GM18520 (cell line): ENCODE data around the gene NEURL2.
"Not testable (repeated sequence)": the region's sequence is repeated elsewhere in the genome, so short reads cannot be mapped to it uniquely, and the experiment has no call there.

Source experiments
- ATAC-seq: cut with Tn5 transposase; IDR thresholded peaks from one replicate; pipeline ENCODE4 v1.9.1; 2021; ENCODE audit not compliant: unreplicated experiment

Gene NEURL2

DNA sequence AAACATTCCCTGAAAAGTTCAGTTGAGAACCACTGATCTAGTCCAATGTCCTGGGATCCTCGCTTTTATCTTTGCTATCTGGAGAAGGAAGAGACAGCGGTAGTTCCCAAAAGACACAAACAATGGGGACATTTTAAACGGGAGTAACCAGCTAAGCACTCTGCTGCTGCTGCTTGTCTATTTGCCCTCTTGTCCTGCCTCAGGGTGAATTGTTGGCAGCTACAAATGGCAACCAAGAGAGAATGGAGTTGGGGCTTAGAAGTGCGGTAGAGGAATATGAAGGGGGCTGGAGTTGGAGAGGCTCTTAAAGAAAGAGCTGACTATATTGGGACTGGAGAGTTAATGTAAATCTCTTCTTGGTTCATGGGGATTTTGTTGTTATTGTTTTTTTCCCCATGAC is 16.4 kb downstream of the NEURL2 start:
- ATAC-seq: no peak

DNA sequence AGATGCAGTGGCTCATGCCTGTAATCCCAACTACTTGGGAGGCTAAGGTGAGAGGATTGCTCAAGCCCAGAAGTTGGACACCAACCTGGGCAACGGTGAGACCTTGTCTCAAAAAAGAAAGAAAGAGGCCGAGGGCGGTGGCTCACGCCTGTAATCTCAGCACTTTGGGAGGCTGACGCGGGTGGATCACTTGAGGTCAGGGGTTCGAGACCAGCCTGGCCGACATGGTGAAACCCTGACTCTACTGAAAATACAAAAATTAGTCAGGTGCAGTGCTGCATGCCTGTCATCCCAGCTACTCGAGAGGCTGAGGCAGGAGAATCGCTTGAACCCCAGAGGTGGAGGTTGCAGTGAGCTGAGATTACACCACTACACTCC is 16.9 kb downstream of the NEURL2 start:
- not testable (repeated sequence) for ATAC-seq

DNA sequence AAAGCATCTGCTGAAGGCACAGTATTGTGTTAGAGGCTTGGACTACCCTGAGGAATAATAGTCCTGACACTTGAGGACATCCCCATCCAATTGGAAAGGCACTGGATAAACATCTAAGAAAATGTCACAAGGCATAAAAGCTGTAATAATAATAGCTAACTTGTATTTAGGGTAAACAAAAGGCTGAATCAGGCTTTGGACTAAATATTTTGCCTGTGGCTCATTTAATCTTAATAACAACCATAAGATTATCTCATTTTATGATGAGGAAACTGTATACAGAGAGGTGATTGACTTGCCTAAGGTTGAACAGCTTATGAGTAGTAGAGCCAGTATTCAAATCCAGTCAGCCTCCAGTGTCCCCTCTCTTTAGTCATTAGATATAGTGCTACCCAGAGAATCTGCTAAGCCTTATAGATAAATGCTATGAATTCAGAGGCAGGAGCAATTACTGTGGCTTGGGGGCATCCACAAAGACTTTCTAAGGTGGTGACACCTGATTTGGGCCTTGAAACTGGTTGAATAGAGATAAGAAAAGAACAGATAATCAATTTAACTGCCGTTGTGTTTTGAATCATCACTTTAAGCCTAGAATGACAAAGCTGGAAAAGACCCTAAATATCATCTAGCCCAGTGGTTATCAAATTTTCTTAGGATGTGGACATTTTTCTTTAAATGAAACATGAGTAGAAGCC is 17.5 kb downstream of the NEURL2 start:
- no peak for ATAC-seq

DNA sequence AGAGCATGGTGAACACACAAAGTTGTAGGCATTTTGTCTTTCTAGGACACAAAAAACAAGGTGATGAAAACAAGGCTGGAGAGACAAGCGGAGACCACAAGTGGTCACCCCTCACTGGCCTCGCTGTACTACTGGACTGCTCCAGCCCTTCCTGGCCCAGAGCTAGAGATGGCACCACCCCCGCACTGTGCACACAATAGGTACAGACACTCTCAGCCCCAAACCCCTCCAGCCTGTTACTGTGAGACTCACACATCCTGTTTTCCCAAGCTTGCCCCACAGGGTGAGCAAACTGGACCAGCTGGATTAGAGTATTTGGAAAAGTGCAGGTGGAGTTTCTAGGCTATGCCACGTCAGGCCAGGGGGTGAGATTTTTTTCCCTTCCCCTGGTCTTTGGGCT is 18.4 kb downstream of the NEURL2 start:
- no peak for ATAC-seq

DNA sequence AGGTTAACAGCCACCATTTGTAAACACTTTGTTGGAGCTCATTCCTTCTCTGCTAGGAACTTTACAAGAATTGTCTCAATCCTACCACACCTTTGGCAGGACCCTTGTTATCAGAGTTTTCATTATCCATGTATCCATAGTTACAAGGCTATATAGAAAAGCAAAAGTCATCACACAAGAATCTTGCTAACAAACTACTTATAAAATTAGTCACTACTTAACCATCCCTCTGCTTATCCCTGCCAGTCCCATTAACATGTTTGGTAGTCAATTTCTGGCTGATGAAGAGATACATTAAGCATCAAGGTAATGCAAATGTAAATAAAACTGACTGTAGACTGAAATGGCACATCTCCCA is 23.2 kb downstream of the NEURL2 start:
- no peak for ATAC-seq

DNA sequence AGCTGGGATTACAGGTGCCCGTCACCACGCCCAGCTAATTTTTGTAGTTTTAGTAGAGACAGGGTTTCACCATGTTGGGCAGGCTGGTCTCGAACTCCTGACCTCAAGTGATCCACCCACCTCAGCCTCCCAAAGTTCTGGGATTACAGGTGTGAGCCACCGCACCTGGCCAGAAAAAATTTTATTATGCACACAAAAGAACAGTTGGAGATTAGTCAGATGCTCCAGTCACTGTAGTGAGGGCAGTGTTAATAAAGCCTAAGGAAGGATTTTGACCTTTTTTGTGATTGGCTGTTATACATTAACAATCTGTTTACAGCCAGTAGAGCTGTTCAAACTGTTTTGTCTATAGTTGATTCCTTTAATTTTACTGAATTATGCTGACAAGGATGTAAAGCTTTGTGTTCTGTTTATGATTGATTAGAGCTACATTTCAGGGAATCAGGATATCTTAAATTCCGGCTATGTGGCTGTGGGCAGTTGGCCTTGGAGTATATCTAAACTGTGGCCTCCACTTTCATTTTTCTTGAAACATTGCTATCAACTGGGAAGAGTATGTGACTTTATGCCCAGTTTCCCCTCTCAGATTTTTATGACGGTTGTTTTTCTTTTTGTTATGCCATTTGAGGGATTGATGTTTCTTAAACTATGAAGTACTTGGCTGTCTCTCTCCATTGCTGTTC is 23.7 kb downstream of the NEURL2 start:
- no peak for ATAC-seq

DNA sequence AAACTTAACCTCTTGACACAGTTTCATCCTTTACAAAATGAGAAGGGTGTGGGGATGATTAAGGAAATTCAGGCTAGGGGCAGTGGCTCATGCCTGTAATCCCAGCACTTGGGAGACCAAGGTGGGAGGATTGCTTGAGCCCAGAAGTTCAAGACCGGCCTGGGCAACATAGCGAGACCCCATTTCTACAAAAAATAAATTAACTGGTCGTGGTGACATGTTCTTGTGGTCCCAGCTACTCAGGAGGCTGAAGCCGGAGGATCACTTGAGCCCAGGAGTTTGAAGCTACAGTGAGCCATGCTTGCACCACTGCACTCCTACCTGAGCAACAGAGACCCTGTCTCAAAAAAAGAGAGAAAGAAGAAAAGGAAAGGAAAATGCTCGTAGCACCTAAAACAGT is 24.6 kb downstream of the NEURL2 start:
- no peak for ATAC-seq

DNA sequence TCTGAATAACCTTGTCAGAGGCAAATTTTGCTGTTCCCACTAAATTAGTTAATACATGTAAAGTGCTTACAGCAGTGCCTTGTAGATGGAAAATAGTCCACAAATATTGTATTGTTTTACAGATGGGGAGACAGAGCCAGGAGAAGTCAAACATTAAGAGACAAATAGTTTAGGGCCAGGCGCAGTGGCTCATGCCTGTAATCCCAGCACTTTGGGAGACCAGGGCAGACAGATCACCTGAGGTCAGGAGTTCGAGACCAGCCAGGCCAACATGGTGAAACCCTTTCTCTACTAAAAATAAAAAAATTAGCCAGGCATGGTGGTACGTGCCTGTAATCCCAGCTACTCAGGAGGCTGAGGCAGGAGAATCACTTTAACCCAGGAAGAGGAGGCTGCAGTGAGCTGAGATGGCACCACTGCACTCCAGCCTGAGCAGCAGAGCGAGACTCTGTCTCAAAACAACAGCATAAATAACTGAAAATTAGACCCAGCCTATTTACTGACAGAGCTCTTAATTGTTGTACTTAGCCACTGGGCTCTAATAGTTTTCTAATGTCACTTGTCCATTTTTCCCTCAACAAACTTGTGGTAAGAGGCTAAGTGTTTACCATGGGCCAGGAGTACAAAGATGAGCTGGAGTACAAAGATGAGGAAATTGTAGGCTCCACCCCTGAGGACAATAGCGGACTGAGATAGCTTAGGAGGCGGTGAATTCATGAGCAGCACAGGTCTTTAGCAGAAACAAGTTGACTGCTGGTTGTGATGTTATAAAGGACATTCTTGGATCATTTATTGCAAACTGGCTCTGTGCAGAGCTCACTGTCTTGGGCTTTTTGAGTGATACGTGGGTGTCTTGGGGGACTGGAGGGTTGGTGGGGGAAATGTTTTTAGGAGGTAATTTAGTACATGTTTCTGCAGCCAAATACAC is 27.2 kb downstream of the NEURL2 start:
- no peak for ATAC-seq

DNA sequence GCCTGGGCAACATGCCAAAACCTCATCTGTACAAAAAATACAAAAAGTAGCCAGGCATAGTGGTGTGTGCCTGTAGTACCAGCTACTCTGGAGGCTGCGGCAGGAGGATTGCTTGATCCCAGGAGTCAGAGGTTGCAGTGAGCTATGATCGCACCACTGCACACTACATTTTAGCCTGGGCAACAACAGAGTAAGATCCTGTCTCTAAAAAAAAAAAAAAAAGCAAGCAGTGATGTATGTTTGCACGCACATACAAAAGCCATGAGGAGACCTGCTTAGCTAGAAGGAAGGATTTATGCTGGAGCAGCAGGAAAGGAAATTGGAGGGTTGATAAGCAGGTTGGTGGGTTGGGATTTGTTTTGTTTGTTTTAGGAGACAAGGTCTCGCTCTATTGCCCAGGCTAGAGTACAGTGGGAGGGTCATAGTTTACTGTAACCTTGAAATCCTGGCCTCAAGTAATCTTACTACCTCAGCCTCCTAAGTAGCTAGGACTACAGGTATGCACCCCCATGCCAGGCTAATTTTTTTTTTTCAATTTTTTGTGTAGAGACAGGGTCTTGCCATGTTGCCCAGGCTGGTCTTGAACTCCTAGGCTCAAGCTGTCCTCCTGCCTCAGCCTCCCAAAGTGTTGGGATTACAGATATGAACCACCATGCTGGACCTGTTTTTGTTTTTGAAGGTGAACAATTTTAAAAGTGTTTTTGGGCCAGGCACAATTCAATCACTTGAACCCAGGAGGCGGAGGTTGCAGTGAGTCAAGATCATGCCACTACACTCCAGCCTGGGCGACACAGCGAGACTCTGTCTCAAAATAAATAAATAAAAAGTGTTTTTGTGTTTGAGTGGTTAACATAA is 29.6 kb downstream of the NEURL2 start:
- no peak for ATAC-seq

DNA sequence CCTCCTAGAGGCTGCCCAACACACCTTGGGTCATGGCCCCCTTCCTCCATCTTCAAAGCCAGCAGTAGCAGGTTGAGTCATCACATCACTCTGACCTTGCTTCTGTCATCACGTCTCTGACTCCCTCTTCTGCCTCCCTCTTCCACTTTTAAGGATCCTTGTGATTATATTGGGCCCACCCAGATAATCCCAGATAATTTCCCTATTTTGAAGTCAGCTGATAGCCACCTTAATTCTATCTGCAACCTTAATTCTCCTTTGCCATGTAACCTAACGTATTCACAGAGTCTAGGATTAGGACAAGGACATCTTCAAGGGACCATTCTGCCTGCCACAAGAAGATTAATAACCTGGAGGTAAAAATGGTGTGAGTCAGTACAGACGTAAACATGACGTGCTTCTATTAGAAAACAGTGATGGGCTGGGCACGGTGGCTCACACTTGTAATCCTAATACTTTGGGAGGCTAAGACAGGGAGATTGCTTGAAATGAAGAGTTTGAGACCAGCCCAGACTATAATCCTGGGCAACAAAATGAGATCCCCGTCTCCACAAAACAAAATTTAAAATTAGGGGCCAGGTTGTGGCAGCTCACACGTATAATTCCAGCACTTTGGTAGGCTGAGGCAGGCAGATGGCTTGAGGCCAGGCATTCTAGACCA is 30.3 kb downstream of the NEURL2 start:
- ATAC-seq: no peak

DNA sequence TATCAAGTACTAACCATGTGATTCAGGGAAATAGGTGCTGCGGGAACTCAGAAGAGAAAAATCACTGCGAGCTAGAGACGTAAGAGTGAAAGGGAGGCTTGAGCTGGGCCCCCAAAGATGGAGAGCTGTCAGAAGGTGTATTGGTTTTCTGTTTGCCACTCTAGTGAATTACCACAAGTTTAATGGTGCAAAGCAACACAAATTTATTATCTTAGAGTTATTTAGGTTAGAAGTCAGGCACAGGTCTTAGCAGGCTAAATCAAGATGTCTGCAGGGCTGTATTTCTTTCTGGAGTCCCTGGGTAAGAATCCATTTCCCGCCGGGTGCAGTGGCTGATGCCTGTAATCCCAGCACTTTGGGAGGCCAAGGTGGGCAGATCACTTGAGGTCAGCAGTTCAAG is 31.1 kb downstream of the NEURL2 start:
- no peak for ATAC-seq

DNA sequence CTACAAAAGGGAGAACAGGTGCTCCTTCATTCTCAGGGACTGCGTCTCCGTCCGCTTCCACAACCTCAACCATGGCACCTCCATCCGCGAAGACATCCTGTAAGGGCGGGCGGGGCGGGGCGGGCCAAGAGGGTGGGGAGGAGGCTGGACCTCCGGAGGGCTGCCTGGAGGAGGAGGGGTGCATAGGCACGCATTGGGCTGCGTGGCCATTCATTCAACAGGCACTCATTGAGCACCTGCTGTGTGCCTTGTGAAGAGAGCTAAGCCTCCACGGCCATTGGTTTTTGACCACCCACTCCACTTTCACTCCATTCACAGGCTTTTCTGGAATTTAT is 33.2 kb downstream of the NEURL2 start:
- no peak for ATAC-seq

DNA sequence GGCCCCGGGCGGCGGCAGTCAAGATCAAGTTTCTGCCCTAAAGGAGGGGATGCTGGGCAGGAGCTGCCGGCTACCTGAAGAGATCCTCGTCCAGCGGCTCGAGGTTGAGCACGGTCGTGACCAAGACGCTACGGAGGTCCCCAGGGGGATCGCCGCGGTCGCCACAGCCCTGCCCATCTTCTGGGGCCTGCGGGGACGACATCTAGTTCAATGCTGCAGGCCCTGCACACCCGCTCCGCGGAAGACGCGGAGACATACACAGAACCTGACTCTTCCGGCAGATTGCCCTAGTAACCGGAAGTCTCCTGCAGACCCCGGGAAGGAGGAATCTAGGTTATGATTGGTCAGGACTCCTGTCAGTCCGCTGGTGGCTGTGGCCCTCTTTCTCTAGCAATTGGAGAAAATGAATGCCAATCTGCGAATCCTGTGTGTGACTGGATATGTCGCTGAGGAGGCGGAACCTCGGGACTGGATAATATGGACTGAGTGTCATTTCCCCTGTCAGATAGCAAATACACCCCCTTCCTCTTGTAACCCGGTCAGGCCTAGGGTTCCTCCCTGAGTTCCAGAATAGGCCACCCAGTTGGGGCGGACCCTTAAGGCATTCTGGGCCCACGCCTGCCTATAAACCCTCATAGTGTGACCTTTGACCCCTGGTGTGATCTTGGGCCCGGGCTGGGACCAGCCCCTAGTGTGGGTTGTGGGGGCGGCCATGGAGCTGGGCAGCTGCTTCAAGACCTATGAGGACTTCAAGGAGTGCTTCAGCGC is 33.7 kb downstream of the NEURL2 start, which contains the start of the genes ACOT8 and ZSWIM3:
Gene ACOT8, minus strand, starts transcription at position 279 of the 768 bp plus-strand sequence. Its CDS starts 77 bp downstream, at position 202.
Gene ZSWIM3, plus strand, starts transcription at position 501 of the 768 bp plus-strand sequence. Its CDS starts 212 bp downstream, at position 713.
- peak; percentile 97 for ATAC-seq

DNA sequence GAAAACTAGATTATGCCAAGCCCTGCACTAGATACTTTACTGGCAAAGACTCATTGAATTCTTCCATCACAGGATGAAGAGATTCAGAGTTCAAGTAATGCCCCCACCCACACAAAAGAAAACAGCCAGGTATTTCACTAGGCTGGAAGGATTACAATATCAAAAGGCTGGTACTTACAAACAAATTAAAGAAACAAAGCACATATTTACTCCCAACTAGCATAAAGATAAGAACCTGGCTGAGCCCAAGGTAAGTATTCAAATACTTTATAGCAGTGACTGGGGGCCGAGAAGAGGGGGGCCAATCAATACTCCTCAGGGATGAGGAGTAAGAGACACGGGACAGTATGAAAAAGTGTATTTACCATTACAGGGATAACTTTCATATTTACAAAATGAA is 37.5 kb downstream of the NEURL2 start:
- no peak for ATAC-seq

DNA sequence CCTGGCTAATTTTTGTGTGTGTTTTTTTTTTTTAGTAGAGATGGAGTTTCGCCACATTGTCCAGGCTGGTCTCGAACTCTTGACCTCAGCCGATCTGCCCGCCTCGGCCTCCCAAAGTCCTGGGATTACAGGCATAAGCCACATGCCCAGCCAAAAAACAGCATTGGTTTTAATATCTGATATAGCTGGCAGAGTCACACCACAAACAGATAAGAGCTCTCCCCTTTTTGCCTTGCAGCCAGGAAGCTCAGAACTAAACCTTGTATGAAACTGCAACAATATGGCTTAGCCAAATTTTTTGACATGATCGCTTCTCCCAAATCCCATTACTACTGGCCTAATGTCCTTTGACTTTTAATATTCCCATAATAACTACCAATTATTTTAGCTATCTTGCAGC is 38.7 kb downstream of the NEURL2 start:
- ATAC-seq: no peak

DNA sequence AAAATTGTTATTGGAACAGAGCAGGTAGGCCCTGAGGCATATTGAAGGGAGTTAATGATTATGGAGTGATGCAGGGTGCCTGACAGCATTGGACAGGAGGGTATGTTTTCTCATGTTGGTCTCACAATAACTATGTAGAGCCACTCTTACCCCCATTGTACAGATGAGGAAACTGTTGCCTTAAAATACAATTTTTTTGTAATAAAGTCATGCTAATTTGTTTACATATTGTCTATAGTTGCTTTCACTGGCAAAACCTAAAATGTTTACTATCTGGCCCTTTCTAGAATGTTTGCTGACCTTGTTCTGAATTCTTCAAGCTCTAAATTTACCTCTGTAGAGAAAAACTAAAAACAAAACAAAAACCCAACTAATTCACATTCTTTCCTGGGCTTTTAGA is 39.5 kb downstream of the NEURL2 start:
- ATAC-seq: no peak

DNA sequence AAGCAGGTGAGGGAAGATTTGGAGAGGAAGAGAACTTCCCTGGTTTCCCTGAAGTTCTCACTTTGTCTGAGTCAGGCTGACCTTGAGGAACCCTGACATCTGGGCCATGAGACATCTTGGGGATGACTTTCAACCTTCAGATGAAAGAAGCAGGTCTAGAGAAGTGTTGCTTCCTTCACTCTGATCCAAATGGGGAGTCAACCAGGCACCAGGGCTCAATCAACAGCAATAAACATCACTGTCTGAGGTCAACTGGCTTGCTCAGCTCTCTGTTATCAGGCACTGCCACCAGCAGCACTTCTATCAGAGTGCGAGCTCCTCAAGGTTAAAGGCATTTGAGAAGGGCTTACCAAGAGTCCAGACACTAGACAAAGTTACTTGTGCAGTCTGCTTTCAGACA is 40.1 kb downstream of the NEURL2 start:
- ATAC-seq: no peak

DNA sequence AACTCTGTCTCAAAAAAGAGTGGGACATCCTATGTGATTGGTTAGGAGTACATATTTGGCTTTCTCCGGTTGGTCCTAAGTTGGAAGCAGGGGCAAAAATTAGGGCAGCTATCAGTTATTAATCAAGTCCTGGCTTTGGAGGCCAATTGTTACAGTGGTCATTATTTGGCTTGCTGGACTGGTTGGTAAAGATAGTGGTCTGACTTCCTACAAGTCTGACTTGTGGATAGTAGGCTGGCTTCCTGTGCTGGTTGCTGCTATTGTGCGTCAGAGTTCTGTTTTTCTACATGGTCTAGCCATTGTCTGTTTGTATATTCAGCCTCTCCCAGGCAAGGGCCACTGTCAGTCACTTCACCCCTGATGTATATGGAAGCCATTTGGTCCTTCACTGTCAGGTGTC is 40.8 kb downstream of the NEURL2 start:
- no peak for ATAC-seq

DNA sequence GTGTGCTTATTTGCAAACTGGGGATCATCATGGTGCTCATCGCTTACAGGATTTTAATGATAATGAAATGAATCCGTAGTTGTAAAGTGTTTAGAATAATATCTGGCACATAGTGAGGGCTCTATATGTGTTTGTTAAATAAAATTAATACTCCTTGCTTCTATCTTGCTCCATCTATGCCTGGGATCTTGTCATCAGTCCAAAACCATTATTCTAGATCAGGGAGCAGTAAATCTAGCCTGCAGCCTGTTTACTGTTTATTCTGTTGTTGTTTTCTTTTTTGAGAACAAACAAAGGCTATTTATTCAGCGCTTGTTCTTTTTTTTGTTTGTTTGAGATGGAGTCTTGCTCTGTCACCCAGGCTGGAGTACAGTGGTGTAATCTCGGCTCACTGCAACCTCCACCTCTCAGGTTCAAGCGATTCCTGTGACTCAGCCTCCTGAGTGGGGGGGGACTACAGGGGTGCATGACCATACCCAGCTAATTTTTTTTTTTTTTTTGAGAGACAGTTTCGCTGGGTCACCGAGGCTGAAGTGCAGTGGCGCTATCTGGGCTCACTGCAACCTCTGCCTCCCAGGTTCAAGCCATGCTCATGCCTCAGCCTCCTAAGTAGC is 41.9 kb downstream of the NEURL2 start:
- no peak for ATAC-seq
